DND-41 (cell line): ENCODE data around the gene RRP8.
A peak's percentile ranks its signal among the peaks of the same experiment; 100 is the strongest.

Source experiments
- ATAC-seq: fragments of 200-7000 bp; cut with Tn5 transposase; 3 replicates; pipeline ENCODE4 v1.9.1; 2021; ENCODE audit warnings: low read depth; ENCODE audit not compliant: insufficient read depth
- DNase-seq: peaks from one replicate; pipeline ENCODE4 v3.0.0-alpha.2; 2020
- H2AFZ ChIP-seq: 2 replicates; pipeline ENCODE4 v1.6.0; 2012; ENCODE audit warnings: low read depth, low read length
- H3K27ac ChIP-seq: 2 replicates; pipeline ENCODE4 v1.5.1; 2012; ENCODE audit warnings: low read length, inconsistent platforms
- H3K27me3 ChIP-seq: fragments of 200-600 bp; sonication (generic); 2 replicates; pipeline ENCODE4 v1.6.0; 2012; ENCODE audit warnings: low read length, mild to moderate bottlenecking, inconsistent platforms; ENCODE audit not compliant: insufficient read depth, poor library complexity
- H3K36me3 ChIP-seq: 2 replicates; pipeline ENCODE4 v1.5.1; 2012; ENCODE audit warnings: low read length, inconsistent platforms; ENCODE audit not compliant: insufficient read depth
- H3K4me1 ChIP-seq: 2 replicates; pipeline ENCODE4 v1.5.1; 2012; ENCODE audit warnings: mild to moderate bottlenecking, low read length; ENCODE audit not compliant: insufficient read depth
- H3K4me2 ChIP-seq: 2 replicates; pipeline ENCODE4 v1.6.0; 2012; ENCODE audit warnings: mild to moderate bottlenecking, moderate library complexity, low read length, inconsistent platforms; ENCODE audit not compliant: insufficient read depth
- H3K4me3 ChIP-seq, 2 experiments: fragments of 200-600 bp in 1 of 2; shearing (Covaris generic) in 1 of 2; 2 replicates each; pipeline ENCODE4 v1.5.1; 2012 to 2016; ENCODE audit warnings: inconsistent platforms in 2 of 2, low read length in 2 of 2, mild to moderate bottlenecking in 2 of 2, low read depth in 1 of 2, moderate library complexity in 1 of 2
- H3K79me2 ChIP-seq: 2 replicates; pipeline ENCODE4 v1.6.0; 2012; ENCODE audit warnings: low read length, inconsistent platforms; ENCODE audit not compliant: insufficient read depth
- H3K9ac ChIP-seq: 2 replicates; pipeline ENCODE4 v1.6.0; 2012; ENCODE audit warnings: low read depth, mild to moderate bottlenecking, inconsistent platforms, low read length, moderate library complexity
- H3K9me3 ChIP-seq: 2 replicates; pipeline ENCODE4 v1.5.1; 2012; ENCODE audit warnings: low read length, moderate library complexity, mild to moderate bottlenecking, inconsistent platforms; ENCODE audit not compliant: insufficient read depth, severe bottlenecking
- H4K20me1 ChIP-seq: 2 replicates; pipeline ENCODE4 v1.6.0; 2012; ENCODE audit warnings: low read length; ENCODE audit not compliant: insufficient read depth
- EZH2 ChIP-seq: IDR thresholded peaks from 3 replicates; pipeline ENCODE4 v1.6.1; 2012; ENCODE audit warnings: borderline replicate concordance, low read depth, mild to moderate bottlenecking, moderate library complexity, low read length, inconsistent platforms; ENCODE audit not compliant: severe bottlenecking
- TF ChIP-seq, protein P1 (sequence below): IDR thresholded peaks from 2 replicates; pipeline ENCODE4 v1.5.1; 2012; ENCODE audit warnings: borderline replicate concordance, low read length, moderate library complexity, mild to moderate bottlenecking; ENCODE audit not compliant: poor library complexity, severe bottlenecking; ENCODE audit errors: extremely low read depth

RRP8 gene

DNA sequence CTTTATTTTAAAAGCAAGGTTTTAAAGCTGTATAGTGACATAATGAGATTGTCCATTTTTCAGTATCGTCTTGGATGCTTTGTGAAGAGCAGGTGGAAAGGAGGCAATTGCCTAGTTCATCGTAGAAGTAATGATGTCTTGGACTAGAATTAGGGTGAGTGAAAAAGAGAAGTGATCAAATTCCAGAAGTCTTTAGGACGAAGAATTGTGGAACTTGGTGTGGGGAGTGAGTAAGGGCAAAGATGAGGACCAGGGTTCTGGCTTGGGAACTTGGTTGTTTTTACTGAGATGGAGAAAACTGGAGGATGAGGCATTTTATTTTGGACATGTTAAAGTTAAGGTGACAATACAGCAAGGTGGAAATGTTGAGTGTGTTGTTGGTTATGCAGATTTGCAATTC lies 1.4 kb upstream of the RRP8 start:
- no peak for TF ChIP-seq EZH2
- TF ChIP-seq, protein P1, sequence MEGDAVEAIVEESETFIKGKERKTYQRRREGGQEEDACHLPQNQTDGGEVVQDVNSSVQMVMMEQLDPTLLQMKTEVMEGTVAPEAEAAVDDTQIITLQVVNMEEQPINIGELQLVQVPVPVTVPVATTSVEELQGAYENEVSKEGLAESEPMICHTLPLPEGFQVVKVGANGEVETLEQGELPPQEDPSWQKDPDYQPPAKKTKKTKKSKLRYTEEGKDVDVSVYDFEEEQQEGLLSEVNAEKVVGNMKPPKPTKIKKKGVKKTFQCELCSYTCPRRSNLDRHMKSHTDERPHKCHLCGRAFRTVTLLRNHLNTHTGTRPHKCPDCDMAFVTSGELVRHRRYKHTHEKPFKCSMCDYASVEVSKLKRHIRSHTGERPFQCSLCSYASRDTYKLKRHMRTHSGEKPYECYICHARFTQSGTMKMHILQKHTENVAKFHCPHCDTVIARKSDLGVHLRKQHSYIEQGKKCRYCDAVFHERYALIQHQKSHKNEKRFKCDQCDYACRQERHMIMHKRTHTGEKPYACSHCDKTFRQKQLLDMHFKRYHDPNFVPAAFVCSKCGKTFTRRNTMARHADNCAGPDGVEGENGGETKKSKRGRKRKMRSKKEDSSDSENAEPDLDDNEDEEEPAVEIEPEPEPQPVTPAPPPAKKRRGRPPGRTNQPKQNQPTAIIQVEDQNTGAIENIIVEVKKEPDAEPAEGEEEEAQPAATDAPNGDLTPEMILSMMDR = no peak

GRCh38 chr11:6604081-6604626 lies 738 bp upstream of the RRP8 start:
- DNase-seq = peak; percentile 52

More for the DNA sequence above, 1.4 kb upstream of the RRP8 start:
- H2AFZ ChIP-seq = peak overlapping the region; percentile 83; the same call in 1 of the 2 replicates
- no peaks in the 10 kb centered on the region for H3K27me3 ChIP-seq
- peaks cover 66% of the 10 kb centered on the region for H3K4me1 ChIP-seq
- H3K9me3 ChIP-seq = no peaks in the 10 kb centered on the region
- H3K27ac ChIP-seq = peak overlapping the region; percentile 69
- H3K9ac ChIP-seq = peak overlapping the region; percentile 73
- ATAC-seq = no peak
- H3K36me3 ChIP-seq = peaks cover 49% of the 10 kb centered on the region
- DNase-seq = no peak
- H3K79me2 ChIP-seq = peaks cover 75% of the 10 kb centered on the region
- peaks cover 30% of the 10 kb centered on the region for H4K20me1 ChIP-seq
- peak overlapping the region; percentile 57 to 77; a peak in 3 of 4 replicates for H3K4me3 ChIP-seq
- H3K4me2 ChIP-seq = peak overlapping the region; percentile 76

DNA sequence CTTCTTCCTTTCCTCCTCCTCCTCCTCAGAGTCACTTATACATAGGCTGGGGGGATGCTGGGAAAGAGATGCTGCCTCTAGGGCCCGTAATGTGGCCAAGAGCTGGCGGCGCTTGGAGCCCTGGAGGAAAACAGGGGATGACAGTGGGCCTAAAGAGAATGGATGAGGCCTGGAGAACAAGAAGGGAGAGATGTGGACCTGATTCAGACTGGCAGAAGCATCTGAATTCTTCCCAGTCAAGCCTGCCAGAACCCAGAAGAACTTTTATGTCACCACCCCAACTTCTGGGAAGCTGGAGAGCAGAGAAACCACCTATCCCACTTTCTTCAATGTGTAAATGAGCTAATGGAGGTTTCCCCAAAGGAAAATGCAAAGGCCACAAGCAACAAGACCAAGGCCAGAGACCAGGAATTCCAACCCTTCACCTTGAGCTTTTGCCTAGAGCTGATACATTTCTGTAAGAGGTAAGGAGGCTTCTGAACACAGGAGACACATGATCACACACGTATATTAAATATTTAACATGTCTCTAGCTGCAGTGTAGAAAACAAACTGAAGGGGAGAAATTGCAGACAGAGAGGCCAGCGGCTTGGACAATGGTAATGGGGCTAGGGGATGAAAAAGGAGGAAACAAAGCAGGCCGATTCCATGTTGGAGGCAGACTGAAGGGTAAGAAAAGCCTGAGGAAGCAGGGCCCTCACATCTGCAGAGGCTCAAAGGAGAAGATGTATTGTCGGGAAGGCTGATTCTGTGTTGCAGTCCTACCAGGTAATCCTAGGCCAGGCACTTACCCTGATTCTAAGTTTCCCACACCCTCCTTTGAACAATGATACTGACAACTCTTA lies 1.1 kb downstream of the RRP8 start:
- Histone ChIP-seq H3K4me2 (peak overlapping the region; percentile 76), H2AFZ (peak overlapping the region; percentile 83; the same call in 1 of the 2 replicates), H4K20me1 (peaks cover 33% of the 10 kb centered on the region; the same call in 1 of the 2 replicates), H3K27me3 (no peaks in the 10 kb centered on the region), H3K36me3 (peaks cover 47% of the 10 kb centered on the region), H3K27ac (peak overlapping the region; percentile 69), H3K9me3 (no peaks in the 10 kb centered on the region), H3K4me1 (peaks cover 54% of the 10 kb centered on the region), H3K4me3 (peak overlapping the region; percentile 57 to 77; a peak in 3 of 4 replicates), H3K79me2 (peaks cover 87% of the 10 kb centered on the region), H3K9ac (peak overlapping the region; percentile 73)
- no peak for ATAC-seq
- TF ChIP-seq EZH2 = no peak
- TF ChIP-seq, protein P1 = no peak
- DNase-seq = no peak

More at GRCh38 chr11:6604081-6604626, 738 bp upstream of the RRP8 start:
- ATAC-seq = peak; percentile 64
- Histone ChIP-seq H3K27ac (peak overlapping the region; percentile 69), H3K9ac (peak overlapping the region; percentile 73), H3K36me3 (peaks cover 49% of the 10 kb centered on the region), H3K9me3 (no peaks in the 10 kb centered on the region), H2AFZ (peak overlapping the region; percentile 83), H3K79me2 (peaks cover 79% of the 10 kb centered on the region), H3K4me3 (peak overlapping the region; percentile 57 to 77), H4K20me1 (peaks cover 34% of the 10 kb centered on the region), H3K4me1 (peaks cover 59% of the 10 kb centered on the region), H3K27me3 (no peaks in the 10 kb centered on the region), H3K4me2 (peak overlapping the region; percentile 76)
- no peak for TF ChIP-seq EZH2
- TF ChIP-seq, protein P1 = peak; percentile 53
